Measurements from ENCODE around the gene MFAP2.

Gene MFAP2

DNA sequence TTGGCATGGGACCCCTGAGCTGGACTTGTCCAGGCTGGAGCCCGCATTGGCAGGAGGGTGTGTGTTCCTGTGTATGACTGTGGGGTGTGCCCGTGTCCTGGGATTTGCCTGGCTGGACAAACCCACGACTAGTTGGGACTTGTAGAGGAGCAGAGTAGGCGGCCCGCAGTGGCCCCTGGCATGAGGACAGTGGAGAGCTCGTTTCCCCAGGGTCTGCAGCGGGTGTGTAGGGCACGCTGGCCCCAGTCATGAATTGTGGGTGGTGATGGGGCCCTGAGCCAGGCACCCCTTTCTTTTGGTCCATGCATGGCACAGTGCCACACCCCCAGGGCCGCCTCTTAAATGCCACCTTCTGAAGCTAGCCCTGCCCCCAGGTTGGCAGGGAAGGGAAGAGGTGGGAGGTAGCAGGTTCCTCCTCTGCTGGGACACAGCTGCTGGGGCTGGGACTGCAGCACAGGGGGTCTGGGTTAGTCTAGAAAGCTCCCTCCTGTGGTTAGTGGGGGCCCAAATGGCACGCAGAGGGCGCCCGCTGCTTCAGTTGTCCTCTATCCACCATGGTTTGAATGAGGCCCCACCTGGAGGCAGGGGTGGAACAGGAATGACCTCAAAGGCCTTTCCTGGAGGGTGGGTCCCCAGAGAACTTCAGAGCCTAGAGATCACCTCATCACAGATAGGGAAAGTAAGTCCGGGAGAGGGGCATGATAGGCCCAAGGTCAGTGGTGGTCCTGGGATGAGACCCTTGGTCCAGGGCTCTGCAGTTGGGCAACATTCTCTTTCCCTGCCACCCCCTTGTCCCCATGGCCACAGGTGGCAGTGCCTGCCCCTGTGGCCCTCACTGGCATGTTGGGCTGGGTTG lies 54.6 kb downstream of the MFAP2 start:
- Histone ChIP-seq H3K9me2 (replicated peaks; ENCODE audit: insufficient read depth, low read length) (no peaks in the 10 kb centered on the region), H3K36me3 (ENCODE audit: low read length) (no peaks in the 10 kb centered on the region), H3F3A (ENCODE audit: insufficient read depth) (no peaks in the 10 kb centered on the region), H3K4me2 (ENCODE audit: low read depth, low read length, poor library complexity, severe bottlenecking) (no peak overlapping the region), H3K9me3 (ENCODE audit: insufficient read depth, low read length) (no peaks in the 10 kb centered on the region), H2AFZ (ENCODE audit: low read depth, low read length, severe bottlenecking) (no peak overlapping the region), H4K20me1 (ENCODE audit: low read depth, low read length) (no peaks in the 10 kb centered on the region), H3K27ac (ENCODE audit: low read depth, low read length) (no peak overlapping the region), H3K27me3 (ENCODE audit: low read length) (no peaks in the 10 kb centered on the region), H3K4me3 (ENCODE audit: insufficient read depth, low read length, poor library complexity, severe bottlenecking) (no peak overlapping the region), H3K9ac (ENCODE audit: low read length) (no peak overlapping the region), H3K79me2 (ENCODE audit: insufficient read depth, low read length) (no peaks in the 10 kb centered on the region)
- TF ChIP-seq EZH2phosphoT487 (conservative IDR thresholded peaks at IDR 0.05; ENCODE audit: low read length) = no peak
- TF ChIP-seq, protein P1, sequence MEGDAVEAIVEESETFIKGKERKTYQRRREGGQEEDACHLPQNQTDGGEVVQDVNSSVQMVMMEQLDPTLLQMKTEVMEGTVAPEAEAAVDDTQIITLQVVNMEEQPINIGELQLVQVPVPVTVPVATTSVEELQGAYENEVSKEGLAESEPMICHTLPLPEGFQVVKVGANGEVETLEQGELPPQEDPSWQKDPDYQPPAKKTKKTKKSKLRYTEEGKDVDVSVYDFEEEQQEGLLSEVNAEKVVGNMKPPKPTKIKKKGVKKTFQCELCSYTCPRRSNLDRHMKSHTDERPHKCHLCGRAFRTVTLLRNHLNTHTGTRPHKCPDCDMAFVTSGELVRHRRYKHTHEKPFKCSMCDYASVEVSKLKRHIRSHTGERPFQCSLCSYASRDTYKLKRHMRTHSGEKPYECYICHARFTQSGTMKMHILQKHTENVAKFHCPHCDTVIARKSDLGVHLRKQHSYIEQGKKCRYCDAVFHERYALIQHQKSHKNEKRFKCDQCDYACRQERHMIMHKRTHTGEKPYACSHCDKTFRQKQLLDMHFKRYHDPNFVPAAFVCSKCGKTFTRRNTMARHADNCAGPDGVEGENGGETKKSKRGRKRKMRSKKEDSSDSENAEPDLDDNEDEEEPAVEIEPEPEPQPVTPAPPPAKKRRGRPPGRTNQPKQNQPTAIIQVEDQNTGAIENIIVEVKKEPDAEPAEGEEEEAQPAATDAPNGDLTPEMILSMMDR (IDR thresholded peaks at IDR 0.05; ENCODE audit: insufficient read depth, low read length, poor library complexity, severe bottlenecking) = no peak

DNA sequence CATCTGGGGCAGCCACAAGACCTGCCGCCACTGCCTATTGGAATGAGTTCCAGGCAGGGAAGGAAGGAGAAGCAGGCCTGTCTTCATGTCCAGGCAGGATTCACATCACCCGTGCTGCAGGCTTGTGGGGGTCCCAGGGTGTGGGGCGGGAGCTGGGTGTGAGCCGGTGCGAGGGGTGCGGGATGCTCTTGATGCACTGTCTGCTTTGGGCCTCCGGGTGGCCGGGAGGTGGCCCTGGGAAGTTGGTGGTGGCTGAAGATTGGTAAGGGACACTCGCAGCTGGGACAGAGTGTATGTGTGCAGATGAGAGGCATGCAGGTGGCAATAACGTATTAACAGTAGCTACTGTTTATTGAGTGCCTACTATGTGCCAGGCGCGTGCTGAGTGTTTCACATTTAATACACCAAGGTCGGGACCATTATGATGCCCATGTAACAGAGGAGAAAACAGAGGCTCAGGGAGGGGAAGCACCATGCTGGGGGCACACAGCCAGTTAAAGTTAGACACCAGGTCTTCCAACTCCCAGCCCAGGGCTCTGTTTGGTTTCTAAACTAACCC lies 55.4 kb downstream of the MFAP2 start:
- no peaks in the 10 kb centered on the region for H3K27me3 ChIP-seq (ENCODE audit: low read length)
- no peak overlapping the region for H3K27ac ChIP-seq (ENCODE audit: low read depth, low read length)
- H3K9me2 ChIP-seq (replicated peaks; ENCODE audit: insufficient read depth, low read length) = no peaks in the 10 kb centered on the region
- H4K20me1 ChIP-seq (ENCODE audit: low read depth, low read length) = no peaks in the 10 kb centered on the region
- no peak for TF ChIP-seq EZH2phosphoT487 (conservative IDR thresholded peaks at IDR 0.05; ENCODE audit: low read length)
- TF ChIP-seq, protein P1 (IDR thresholded peaks at IDR 0.05; ENCODE audit: insufficient read depth, low read length, poor library complexity, severe bottlenecking) = no peak
- H3K4me2 ChIP-seq (ENCODE audit: low read depth, low read length, poor library complexity, severe bottlenecking) = no peak overlapping the region
- H3K9me3 ChIP-seq (ENCODE audit: insufficient read depth, low read length) = no peaks in the 10 kb centered on the region
- H3K4me3 ChIP-seq (ENCODE audit: insufficient read depth, low read length, poor library complexity, severe bottlenecking) = no peak overlapping the region
- no peaks in the 10 kb centered on the region for H3K79me2 ChIP-seq (ENCODE audit: insufficient read depth, low read length)
- no peaks in the 10 kb centered on the region for H3F3A ChIP-seq (ENCODE audit: insufficient read depth)
- no peak overlapping the region for H2AFZ ChIP-seq (ENCODE audit: low read depth, low read length, severe bottlenecking)
- H3K36me3 ChIP-seq (ENCODE audit: low read length) = no peaks in the 10 kb centered on the region
- H3K9ac ChIP-seq (ENCODE audit: low read length) = no peak overlapping the region

All from SU-DHL-6 (cell line).